ENCODE measurements around the gene AIF1.

Gene AIF1

GRCh38 chr6:31614684-31615578 lies at the start of gene AIF1:
Gene AIF1 (plus strand): TSS chr6:31615234. CDS start chr6:31615330, 96 bp downstream.
- H3K4me3 ChIP-seq (ENCODE audit: insufficient read length, low read depth) = no peak within 1 kb of the TSS
- no peak for TF ChIP-seq YY1 (IDR thresholded peaks at IDR 0.05; ENCODE audit: insufficient read depth, insufficient read length)
- no peak for TF ChIP-seq ZNF274 (IDR thresholded peaks at IDR 0.05; ENCODE audit: low read depth, low read length)
- no peak for TF ChIP-seq SUZ12 (IDR thresholded peaks at IDR 0.05; ENCODE audit: extremely low read depth, insufficient read depth, insufficient read length)
- DNase-seq (ENCODE audit: low read depth, low spot score) = no peak

GRCh38 chr6:31567531-31568370 lies 47.3 kb upstream of the AIF1 start:
- H3K4me3 ChIP-seq (ENCODE audit: insufficient read length, low read depth) = no peak overlapping the region
- no peak for DNase-seq (ENCODE audit: low read depth, low spot score)
- no peaks in the 10 kb centered on the region for H3K36me3 ChIP-seq (ENCODE audit: insufficient read depth, insufficient read length, low read length)
- H3K27me3 ChIP-seq (ENCODE audit: insufficient read depth, insufficient read length) = no peaks in the 10 kb centered on the region
- no peak for TF ChIP-seq YY1 (IDR thresholded peaks at IDR 0.05; ENCODE audit: insufficient read depth, insufficient read length)
- no peak for TF ChIP-seq ZNF274 (IDR thresholded peaks at IDR 0.05; ENCODE audit: low read depth, low read length)
- TF ChIP-seq SUZ12 (IDR thresholded peaks at IDR 0.05; ENCODE audit: extremely low read depth, insufficient read depth, insufficient read length) = no peak
- H3K9ac ChIP-seq (ENCODE audit: insufficient read length, low read depth) = no peak overlapping the region
- H3K4me1 ChIP-seq (ENCODE audit: insufficient read depth, insufficient read length) = peaks cover 7% of the 10 kb centered on the region
- H3K9me3 ChIP-seq (ENCODE audit: insufficient read depth, low read length) = no peaks in the 10 kb centered on the region

More at GRCh38 chr6:31614684-31615578, at the start of gene AIF1:
- no peaks in the 10 kb centered on the region for H3K9me3 ChIP-seq (ENCODE audit: insufficient read depth, low read length)
- H3K9ac ChIP-seq (ENCODE audit: insufficient read length, low read depth) = no peak within 1 kb of the TSS
- H3K4me1 ChIP-seq (ENCODE audit: insufficient read depth, insufficient read length) = no peaks in the 10 kb centered on the region
- no peaks in the 10 kb centered on the region for H3K27me3 ChIP-seq (ENCODE audit: insufficient read depth, insufficient read length)
- H3K36me3 ChIP-seq (ENCODE audit: insufficient read depth, insufficient read length, low read length) = no peaks in the 10 kb centered on the region

GRCh38 chr6:31568537-31568961 lies 46.5 kb upstream of the AIF1 start:
- H3K4me1 ChIP-seq (ENCODE audit: insufficient read depth, insufficient read length) = peaks cover 9% of the 10 kb centered on the region
- no peak for TF ChIP-seq SUZ12 (IDR thresholded peaks at IDR 0.05; ENCODE audit: extremely low read depth, insufficient read depth, insufficient read length)
- no peak for TF ChIP-seq YY1 (IDR thresholded peaks at IDR 0.05; ENCODE audit: insufficient read depth, insufficient read length)
- no peak for TF ChIP-seq ZNF274 (IDR thresholded peaks at IDR 0.05; ENCODE audit: low read depth, low read length)
- no peaks in the 10 kb centered on the region for H3K9me3 ChIP-seq (ENCODE audit: insufficient read depth, low read length)
- no peaks in the 10 kb centered on the region for H3K36me3 ChIP-seq (ENCODE audit: insufficient read depth, insufficient read length, low read length)
- no peak for DNase-seq (ENCODE audit: low read depth, low spot score)
- H3K9ac ChIP-seq (ENCODE audit: insufficient read length, low read depth) = no peak overlapping the region
- H3K4me3 ChIP-seq (ENCODE audit: insufficient read length, low read depth) = no peak overlapping the region
- H3K27me3 ChIP-seq (ENCODE audit: insufficient read depth, insufficient read length) = no peaks in the 10 kb centered on the region

GRCh38 chr6:31569861-31570536 lies 45.0 kb upstream of the AIF1 start:
- no peaks in the 10 kb centered on the region for H3K36me3 ChIP-seq (ENCODE audit: insufficient read depth, insufficient read length, low read length)
- peaks cover 12% of the 10 kb centered on the region for H3K4me1 ChIP-seq (ENCODE audit: insufficient read depth, insufficient read length)
- TF ChIP-seq SUZ12 (IDR thresholded peaks at IDR 0.05; ENCODE audit: extremely low read depth, insufficient read depth, insufficient read length) = no peak
- no peak for TF ChIP-seq YY1 (IDR thresholded peaks at IDR 0.05; ENCODE audit: insufficient read depth, insufficient read length)
- no peak for TF ChIP-seq ZNF274 (IDR thresholded peaks at IDR 0.05; ENCODE audit: low read depth, low read length)
- no peak overlapping the region for H3K4me3 ChIP-seq (ENCODE audit: insufficient read length, low read depth)
- H3K27me3 ChIP-seq (ENCODE audit: insufficient read depth, insufficient read length) = no peaks in the 10 kb centered on the region
- no peak for DNase-seq (ENCODE audit: low read depth, low spot score)
- no peaks in the 10 kb centered on the region for H3K9me3 ChIP-seq (ENCODE audit: insufficient read depth, low read length)
- H3K9ac ChIP-seq (ENCODE audit: insufficient read length, low read depth) = no peak overlapping the region

GRCh38 chr6:31572041-31572911 lies 42.8 kb upstream of the AIF1 start, which contains the start of gene LTA:
Gene LTA (plus strand): TSS chr6:31572289. CDS start chr6:31572743, 454 bp downstream.
- no peak for DNase-seq (ENCODE audit: low read depth, low spot score)
- TF ChIP-seq ZNF274 (IDR thresholded peaks at IDR 0.05; ENCODE audit: low read depth, low read length) = no peak
- TF ChIP-seq SUZ12 (IDR thresholded peaks at IDR 0.05; ENCODE audit: extremely low read depth, insufficient read depth, insufficient read length) = no peak
- TF ChIP-seq YY1 (IDR thresholded peaks at IDR 0.05; ENCODE audit: insufficient read depth, insufficient read length) = no peak
- H3K36me3 ChIP-seq (ENCODE audit: insufficient read depth, insufficient read length, low read length) = peaks cover 3% of the 10 kb centered on the region
- no peak within 1 kb of the TSS for H3K4me3 ChIP-seq (ENCODE audit: insufficient read length, low read depth)
- peaks cover 12% of the 10 kb centered on the region for H3K4me1 ChIP-seq (ENCODE audit: insufficient read depth, insufficient read length)
- no peaks in the 10 kb centered on the region for H3K27me3 ChIP-seq (ENCODE audit: insufficient read depth, insufficient read length)
- H3K9ac ChIP-seq (ENCODE audit: insufficient read length, low read depth) = no peak within 1 kb of the TSS
- H3K9me3 ChIP-seq (ENCODE audit: insufficient read depth, low read length) = no peaks in the 10 kb centered on the region

Measured in NT2/D1 (cell line).